ENCODE data around the gene ITGB4.

DNA sequence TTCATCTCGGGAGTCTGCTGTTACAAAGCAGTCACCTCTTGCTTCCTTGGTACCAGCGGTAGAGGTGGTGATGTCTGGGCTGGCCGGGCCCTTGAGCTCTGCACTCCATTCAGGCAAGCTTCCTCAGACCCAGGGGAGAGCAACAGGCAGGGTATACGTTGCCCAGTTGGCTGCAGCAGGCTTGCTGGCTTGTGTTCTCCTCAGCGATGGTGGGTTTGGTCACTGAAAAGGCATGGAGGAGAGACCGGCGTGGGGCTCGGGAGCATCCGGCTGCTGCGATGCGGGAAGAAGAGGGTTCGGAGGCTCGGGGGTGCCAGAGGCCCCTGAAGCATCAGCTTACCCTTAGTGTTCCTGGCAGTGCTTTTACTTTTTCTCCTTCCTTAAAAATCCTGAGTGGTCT lies 28.3 kb upstream of the ITGB4 start:
- TF ChIP-seq, protein P1, sequence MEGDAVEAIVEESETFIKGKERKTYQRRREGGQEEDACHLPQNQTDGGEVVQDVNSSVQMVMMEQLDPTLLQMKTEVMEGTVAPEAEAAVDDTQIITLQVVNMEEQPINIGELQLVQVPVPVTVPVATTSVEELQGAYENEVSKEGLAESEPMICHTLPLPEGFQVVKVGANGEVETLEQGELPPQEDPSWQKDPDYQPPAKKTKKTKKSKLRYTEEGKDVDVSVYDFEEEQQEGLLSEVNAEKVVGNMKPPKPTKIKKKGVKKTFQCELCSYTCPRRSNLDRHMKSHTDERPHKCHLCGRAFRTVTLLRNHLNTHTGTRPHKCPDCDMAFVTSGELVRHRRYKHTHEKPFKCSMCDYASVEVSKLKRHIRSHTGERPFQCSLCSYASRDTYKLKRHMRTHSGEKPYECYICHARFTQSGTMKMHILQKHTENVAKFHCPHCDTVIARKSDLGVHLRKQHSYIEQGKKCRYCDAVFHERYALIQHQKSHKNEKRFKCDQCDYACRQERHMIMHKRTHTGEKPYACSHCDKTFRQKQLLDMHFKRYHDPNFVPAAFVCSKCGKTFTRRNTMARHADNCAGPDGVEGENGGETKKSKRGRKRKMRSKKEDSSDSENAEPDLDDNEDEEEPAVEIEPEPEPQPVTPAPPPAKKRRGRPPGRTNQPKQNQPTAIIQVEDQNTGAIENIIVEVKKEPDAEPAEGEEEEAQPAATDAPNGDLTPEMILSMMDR (conservative IDR thresholded peaks at IDR 0.05 in 1 of 2, IDR thresholded peaks at IDR 0.05 in 1 of 2; ENCODE audit: extremely low read depth in 1 of 2, insufficient read depth in 1 of 2, low read depth in 1 of 2, low read length in 2 of 2), result no peak
- TF ChIP-seq EZH2 (IDR thresholded peaks at IDR 0.05; ENCODE audit: borderline replicate concordance, low read length), result no peak

Data from mammary epithelial cell (primary cell).